GM19438 (cell line): Measurements from ENCODE around the gene CLEC16A.

ENCODE experiments used
- ATAC-seq: cut with Tn5 transposase; IDR thresholded peaks from one replicate; pipeline ENCODE4 v1.9.1; 2021; ENCODE audit warnings: low read depth; ENCODE audit not compliant: unreplicated experiment

Gene CLEC16A

DNA sequence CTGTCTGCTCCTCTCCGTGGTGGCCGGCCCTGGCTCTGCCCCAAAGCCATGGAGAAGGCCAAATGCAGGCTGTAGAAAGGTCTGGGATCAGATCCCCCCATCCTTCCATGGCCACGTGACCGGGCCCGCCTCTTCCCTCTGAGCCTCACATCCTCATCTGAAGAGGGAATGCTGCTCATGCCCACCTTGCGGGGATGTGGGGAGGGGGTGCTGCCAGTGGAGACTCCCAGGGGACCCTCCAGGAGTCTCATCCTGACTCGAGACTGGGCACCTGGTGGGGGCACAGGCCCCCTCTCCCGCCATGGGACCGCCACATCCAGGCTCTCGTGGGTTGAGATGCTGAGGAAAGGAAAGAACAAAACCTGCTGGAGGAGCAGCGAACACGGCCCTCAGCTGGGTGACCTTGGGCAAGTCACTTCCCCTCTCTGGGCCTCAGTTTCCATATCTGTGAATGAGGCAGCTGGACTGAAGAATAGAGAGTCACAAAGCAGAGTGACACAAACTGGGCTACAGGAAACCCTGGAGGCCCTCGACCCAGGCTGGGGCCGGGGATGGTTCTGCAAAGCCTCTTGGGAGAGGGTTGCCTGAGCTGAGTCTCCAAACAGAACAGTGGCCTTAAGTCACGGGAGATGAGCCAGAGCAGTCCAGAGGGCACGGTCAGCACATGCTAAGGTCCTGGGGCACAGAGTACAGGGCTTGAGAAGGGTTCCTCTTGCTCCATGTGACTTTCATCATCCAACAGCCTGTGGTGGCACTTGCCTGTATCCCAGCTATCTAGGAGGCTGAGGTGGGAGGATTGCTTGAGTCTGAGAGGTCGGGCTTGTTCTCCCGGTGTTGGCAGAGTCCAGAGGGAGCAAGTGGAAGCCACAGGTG is 281.5 kb downstream of the CLEC16A start:
- no peak for ATAC-seq

DNA sequence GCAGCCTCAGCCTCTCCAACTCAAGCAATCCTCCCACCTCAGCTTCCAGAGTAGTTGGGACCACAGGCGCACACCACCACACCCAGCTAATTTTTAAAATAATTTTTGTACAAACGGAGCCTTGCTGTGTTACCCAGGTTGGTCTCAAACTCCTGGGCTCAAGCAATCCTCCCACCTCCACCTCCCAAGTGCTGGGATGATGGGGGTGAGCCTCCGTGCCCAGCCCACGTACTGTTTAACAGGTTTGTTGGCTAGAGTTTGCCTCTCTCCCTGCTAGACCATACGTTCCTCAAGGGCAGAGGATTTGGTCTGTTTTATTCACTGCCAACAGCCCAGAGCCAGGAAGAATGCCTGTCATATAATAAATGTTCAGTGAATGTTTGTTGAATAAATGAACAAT is 285.1 kb downstream of the CLEC16A start:
- no peak for ATAC-seq

DNA sequence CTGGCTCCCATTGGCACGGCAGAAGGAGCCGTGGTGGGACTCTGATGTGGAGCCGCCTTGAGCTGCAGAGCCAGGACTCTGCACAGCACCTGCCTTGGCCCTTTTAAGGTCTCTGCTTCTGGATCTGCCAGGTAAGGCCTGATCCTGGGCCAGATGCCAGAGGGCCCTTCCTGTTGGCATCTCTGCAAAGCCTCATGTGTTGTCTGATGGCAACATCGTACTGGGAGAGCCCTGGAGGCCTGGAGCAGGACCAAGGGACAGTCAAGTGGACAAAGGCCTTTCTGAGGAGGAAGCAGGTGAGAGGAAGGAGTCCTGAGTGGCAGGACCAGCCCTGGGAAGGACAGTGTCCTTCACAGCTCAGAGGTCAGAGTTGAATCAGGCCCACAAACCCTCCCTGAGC is 285.5 kb downstream of the CLEC16A start:
- no peak for ATAC-seq

DNA sequence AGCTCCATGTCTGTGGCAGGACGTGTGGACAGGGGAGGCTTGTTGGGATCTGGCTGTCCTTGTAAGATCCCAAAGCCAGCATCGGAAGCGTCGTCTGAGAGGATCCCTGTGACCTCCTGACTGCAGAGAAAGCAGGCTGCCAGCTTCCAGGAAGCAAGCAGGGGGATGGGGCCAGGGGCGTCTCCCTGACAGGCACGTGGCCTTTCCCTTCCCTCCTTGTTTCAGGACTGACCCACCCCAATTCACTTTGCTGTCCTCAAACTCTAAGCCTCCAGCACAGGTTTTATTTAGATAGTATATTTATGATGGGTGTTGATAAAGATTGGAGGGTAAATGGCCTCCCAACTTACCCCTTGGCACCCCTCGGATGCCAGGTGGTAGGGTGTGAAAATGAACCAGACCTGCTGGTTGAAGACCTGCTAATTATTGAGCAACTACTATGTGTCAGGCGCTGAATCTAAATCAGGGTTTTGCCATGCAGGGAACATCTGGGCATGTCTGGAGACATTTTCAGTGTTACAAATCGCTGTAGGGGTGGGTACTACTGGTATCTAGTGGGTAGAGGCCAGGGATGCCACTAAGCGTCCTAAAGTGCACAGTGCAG is 287.1 kb downstream of the CLEC16A start:
- ATAC-seq = no peak
